HG03342 (cell line): ENCODE data around the gene IQCE.
A peak's percentile ranks its signal among the peaks of the same experiment; 100 is the strongest.
"Not testable (repeated sequence)": the region's sequence is repeated elsewhere in the genome, so short reads cannot be mapped to it uniquely, and the experiment has no call there.

Source experiments
- ATAC-seq: cut with Tn5 transposase; IDR thresholded peaks from one replicate; pipeline ENCODE4 v1.9.1; 2021; ENCODE audit warnings: mild to moderate bottlenecking, moderate library complexity; ENCODE audit not compliant: unreplicated experiment

IQCE gene

DNA sequence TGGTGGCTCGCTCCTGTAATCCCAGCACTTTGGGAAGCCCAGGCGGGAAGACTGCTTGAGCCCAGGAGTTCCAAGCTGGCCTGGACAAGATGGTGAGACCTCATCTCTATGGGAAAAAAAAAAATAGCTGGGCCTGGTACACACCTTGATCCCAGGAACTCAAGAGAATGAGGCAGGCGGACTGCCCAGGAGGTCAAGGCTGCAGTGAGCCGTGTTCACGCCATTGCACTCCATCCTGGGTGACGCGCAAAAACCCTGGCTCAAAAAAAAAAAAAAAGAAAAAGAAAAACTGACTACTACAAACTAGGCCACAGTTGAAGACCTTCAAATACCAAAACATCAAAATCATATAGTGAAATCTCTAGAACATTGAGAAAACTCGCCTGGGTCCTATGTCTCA, 7.4 kb upstream of the IQCE start:
- ATAC-seq: no peak

DNA sequence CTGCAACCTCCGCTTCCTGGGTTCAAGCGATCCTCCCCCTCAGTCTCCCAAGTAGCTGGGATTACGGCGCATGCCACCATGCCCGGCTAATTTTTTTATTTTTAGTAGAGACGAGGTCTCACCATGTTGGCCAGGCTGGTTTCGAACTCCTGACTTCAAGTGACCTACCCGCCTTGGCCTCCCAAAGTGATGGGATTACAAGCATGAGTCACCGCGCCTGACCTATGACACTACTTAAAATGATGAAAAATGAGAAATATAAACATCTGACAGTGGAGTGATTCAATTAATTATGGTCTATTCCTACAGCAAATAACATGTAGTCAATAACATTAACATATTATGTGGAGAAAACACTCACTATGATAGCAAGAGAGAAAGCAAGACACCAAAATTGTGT, 5.7 kb upstream of the IQCE start:
- no peak for ATAC-seq

DNA sequence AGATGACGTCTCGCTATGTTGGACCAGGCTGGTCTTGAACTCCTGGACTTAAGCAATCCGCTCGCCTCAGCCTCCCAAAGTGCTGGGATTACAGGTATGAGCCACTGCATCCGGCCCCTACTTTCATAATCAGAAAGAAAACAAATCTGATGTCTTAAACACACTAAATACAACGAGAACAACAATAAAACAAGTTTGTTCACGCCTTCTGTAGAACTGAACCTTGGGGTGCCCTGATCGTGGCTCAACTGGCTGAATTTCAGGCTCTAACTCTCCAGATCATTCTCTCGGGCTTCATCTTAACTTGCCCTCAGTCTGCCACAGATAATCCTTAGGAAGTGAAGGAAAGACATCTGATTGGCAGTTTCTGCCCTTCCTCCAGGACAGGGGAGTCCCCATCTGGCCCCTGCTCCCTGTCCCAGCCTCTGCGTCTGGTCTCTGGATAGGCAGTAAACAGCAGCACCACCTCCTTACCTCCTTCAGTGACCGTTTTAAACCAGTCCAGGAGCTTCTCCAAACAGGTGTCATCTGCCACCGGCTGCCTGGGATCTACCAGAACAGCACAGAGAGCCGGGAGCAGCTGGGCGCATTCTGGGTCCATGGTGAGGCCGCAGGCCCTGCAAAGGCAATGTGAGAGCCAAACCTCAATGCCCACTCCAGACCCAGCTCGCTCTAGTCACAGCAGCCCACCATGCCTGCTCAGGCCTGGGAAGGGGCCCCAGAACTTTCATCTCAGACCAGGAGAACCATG, 4.8 kb upstream of the IQCE start:
- ATAC-seq: no peak

DNA sequence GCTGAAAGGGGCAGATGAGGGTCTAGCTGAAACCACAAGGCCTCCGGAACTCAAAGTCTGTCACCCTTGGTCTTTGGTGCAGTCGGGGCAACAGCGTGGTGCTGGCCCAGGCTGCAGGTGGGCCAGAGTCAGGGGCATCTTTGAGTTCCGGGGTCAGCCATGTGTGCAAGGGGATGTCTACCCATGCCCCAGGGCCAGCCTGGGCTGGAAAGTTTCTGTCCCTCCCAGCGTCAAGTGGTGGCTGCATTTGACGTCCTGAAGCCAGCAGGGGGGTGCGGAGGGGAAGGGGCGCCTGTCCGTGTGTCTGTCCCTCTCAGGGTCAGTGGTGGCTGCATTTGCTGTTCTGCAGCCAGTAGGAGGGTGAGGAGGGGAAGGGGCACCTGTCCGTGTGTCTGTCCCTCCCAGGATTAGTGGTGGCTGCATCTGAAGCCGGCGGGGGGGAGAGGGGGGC, 4.1 kb upstream of the IQCE start:
- ATAC-seq: no peak

DNA sequence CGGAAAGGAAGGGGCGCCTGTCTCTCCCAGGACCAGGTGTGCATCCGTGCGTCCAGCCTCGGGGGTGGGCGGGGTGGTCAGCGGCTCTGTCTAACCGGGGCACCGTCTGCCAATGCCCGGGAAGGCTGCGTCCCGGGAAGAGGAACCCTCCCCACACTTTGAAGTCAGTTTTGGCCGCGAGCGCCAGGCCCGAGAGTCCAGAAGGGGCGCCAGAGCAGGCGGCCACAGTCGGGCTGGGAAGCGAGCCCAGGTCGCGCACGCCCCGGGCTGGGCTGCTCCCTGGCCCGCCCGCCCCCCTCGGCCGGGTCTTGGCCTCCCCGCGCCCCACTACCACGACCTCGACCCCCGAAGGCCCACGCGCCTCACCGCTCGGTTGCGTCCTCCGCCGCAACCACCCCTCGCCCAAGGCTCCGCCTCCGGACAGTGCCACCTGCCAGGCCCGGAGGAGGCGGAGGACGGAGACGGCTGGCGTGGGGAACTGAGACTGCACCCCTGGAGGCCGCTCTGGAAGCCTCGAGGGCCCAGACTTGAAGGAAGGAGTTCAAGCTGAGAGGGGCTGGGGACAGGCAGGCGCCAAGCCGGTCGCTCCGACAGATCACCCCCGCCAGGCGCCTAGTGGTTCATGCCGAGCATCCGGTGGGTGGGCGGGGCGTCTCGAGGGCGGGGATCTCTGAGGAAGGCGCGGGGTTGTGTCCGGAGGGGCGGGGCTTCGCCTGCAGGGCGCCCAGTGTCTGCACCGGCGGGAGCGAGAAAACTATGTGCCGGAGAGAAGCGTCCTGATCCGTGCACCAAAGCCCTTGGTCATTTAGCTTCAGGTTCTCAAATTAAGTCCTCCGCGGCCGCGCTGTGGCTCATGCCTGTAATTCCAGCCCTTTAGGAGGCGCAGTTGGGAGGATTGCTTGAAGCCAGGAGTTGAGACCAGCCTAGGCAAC, 3.4 kb upstream of the IQCE start, which contains the start of gene BRAT1:
TSS of gene BRAT1 (minus strand) at position 404 of the 932 bp plus-strand sequence. CDS start 1,093 bp downstream, outside the sequence.
- peak; percentile 69 for ATAC-seq

DNA sequence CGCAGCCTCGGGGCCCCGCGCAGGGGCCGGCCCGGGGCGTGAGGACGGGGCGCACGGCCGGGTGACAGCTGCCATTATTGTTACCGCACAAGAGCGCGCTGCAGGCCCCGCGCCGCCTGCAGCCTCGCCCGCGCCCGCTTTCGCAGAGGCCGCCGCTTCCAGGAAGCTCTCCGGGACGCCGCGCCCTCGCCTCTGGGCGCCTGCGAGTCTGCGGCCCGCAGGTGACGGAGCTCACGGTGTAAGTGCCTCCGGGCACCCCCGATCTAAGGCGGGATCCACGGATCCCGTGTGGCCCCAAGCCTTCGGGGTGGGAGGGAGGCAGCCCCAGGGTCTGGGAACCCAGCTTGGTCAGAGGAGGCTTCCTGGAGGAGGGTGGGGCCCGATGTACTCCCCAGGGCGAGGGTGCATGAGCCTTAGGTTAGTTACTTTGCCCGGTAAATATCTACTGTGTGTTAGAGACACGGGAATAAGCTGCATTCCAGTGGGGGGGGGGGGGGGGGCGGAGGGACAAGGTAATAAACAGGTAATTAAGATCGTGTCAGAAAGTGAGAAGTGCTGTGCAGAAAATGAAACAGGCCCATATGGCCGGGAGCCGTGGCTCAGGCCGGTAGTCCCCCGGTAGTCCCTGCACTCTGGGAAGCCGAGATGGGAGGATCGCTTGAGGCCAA, 638 bp downstream of the IQCE start:
- ATAC-seq: peak; percentile 20

DNA sequence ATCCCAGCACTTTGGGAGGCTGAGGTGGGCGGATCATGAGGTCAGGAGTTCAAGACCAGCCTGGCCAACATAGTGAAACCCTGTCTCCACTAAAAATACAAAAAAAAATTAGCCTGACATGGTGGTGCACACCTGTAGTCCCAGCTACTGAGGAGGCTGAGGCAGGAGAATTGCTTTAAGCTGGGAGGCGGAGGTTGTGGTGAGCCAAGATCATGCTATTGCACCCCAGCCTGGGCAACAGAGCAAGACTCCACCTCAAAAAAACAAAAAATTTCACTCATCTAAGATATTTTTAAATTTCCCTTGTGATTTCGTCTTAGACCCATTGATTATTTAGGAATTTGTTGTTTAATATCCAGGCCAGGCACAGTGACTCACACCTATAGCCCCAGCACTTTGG, 5.2 kb downstream of the IQCE start:
- ATAC-seq: not testable (repeated sequence)

DNA sequence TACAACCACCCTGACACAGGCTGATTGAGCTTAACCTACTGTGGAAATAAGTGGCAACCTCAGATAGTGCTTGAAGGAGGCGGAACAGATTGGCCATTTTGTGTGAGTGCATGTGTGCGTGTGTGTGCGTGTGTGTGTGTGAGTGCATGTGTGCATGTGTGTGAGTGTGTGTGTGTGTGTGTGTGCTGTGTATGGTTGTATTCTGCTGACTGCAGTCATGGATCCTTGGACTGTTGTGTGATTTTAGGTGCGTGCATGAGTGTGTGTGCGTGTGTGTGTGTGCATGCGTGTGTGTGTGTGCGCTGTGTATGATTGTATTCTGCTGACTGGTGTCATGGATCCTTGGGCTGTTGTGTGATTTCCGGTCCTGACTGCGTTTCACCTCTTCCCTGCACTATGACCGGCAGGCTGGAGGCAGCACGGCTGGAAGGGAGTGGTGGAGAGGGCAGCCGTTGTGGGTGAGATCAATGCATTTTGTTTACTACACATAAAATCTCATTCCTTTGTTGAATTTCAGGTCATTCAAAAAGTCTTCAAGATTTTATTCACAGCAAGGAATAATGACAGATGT, 6.3 kb downstream of the IQCE start:
- ATAC-seq: no peak

DNA sequence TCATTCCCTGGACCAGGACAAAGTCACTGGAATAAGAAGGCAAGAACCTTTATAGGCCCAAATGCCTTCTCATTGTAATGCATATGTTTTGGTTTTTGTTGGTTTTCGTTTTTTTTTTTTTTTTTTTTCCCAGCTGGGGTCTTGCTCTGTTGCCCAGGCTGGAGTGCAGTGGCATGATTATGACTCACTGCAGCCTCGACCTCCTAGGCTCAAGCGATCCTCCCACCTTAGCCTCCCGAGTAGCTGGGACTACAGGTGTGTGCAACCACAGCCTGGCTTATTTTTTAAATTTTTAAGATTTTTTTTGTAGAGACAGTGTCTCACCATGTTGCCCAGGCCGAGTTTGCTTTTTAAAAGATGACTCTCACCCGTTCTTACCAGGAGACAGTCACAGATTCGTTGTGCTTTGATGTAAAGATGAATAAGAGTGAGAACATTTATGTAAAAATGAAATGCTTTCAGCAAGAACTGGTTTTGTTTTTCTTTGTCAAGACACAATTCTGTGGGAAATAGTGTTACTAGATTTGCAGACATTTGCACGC, 7.6 kb downstream of the IQCE start:
- peak; percentile 19 for ATAC-seq

DNA sequence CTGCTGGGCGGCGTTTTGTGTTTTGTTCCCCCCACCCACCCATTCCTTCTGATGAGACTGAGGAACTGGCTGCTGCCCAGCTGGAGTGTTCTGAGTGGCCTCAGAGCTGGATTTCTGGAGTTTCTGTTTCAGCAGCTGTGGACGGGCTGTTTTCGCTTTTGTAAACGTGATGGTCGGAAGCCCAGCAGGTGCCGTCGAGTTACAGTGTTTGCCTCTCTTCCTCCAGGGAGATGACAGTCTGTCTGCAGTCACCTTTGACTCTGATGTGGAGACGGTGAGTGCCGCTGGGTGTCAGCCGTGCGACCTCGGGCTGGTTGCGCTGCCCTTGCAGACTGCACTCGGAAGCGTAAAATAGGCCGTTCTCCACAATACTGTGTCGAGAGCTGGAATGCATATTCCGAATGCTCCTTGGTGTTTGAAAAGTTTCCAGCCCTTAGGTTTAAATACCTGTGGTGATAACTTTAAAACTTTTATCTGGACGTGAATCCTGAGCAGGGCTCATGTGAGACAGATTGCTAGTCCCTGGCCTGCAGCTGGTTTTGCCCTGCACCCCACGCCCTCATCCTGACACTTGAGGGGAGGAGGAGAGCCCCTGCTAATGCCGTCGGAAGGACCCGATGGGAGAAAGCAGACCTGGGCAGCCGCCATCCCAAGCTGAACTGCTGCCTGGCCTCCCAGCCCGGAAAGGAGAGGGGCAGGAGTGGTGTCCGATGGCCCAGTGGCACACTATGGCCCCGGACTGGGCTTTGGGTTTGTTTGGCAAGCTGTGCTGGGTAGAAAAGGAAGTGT, 8.3 kb downstream of the IQCE start:
- peak; percentile 93 for ATAC-seq

DNA sequence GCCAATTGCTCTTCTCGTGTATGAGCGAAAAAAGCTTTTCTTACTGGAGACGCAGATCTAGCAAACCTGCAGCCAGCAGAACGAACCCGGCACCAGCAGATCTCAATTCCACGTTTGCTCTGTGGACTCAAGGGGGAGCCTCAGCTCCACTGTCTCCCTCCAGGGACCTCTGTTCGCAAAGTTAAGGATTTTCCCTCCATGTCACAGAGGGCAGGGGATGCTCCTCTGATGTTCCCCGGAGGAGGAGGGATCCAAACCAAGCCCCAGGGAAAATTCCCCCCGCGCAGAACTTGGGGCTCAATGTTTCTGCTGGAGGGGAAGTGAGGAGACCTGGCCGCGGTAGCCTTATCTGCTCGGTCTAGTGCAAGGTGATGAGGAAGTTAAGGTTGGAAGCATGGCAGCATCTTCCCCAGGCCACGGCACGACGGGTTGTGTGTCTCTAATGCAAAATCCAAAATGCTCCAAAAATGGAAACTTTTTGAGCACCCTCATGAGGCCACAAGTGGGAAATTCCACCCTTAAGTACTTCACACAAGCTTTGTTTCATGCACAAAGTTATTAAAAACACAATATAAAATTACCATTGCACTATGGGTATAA, 9.0 kb downstream of the IQCE start:
- ATAC-seq: no peak

DNA sequence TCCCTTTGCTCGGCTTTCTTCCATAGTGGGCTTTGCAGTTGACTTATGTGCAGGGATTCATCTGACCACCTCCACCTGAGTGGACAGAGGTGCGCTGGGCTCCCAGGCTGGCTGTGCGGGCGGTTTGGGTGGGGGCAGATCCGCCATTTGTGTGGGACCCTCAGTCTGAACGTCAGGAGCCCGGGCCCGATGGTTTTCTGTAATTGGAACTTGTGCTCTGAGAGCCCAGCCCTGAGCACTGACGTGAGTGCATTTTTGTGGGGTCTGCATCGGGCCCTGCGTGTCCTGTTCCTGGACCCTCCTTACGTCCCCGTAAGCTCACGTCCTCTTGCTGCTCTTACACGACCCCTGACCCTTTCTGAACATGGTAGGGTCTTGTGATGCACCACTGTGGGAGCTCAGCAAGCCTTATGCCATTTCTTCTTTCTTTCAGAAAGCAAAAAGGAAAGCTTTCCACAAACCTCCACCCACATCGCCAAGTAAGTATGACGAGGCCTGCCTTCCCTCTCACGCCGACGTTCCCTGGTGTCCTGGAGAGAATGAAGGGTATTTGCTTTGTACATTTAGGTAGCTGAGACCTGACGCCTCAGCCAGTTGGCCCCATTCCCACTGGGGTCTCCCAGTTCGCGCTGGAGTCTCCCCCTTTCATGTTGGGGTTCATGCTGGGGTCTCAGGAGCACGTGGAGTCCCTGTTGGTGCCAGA, 9.9 kb downstream of the IQCE start:
- ATAC-seq: no peak

DNA sequence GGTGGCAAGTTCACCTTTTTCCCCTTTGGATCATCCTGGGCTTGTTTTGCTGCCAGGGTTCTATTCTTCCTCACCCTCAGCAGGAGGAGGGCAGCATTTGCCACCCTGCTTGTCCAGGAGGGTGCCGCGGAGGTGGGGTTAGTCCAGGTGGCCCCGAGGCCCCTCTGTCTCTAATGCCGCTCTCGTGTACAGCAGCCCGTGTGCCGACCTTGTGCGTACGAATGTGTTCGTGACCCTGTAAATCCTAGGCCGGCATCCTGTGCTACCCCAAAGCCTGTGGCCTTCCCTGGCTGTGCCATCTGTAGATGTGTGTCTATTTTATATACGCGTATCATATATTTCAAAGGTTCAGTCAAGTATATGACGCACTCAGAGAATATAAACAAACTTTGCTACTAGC, 10.6 kb downstream of the IQCE start:
- ATAC-seq: no peak

DNA sequence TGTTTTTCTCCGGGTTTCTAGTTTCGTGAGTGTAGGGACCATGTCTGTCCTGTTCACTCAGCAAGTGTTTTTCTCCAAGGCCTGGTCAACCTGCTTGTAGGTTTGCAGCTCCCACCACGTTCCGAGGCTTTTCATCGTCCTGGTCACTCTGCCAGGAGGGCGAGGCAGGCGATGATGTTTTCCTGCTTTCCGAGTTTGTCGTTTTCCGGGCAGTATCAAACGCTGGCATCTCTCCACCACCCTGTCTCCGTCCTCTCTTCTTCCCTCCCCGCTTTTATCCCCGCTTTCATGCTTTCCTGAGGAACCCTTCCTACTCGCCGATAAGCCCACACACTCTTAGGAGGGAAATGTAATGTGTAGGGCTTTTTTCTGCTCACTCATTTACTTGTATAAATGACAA, 11.2 kb downstream of the IQCE start:
- no peak for ATAC-seq

DNA sequence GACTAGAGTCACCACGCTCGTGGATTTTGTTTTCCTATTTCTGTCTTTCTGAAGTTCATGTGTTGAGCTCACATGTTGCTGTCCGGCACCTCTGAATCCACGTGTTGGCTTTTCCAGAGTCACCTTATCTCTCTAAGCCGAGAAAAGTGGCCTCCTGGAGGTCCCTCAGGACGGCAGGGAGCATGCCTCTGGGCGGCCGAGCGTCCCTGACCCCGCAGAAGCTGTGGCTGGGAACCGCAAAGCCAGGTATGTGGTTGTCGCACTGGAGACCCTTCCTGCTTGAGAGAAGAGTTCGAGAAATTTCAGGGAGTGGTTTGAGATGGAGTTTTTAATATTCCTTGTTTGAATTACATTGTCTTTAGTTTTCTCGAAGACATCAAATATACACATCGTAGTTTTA, 12.6 kb downstream of the IQCE start:
- no peak for ATAC-seq

DNA sequence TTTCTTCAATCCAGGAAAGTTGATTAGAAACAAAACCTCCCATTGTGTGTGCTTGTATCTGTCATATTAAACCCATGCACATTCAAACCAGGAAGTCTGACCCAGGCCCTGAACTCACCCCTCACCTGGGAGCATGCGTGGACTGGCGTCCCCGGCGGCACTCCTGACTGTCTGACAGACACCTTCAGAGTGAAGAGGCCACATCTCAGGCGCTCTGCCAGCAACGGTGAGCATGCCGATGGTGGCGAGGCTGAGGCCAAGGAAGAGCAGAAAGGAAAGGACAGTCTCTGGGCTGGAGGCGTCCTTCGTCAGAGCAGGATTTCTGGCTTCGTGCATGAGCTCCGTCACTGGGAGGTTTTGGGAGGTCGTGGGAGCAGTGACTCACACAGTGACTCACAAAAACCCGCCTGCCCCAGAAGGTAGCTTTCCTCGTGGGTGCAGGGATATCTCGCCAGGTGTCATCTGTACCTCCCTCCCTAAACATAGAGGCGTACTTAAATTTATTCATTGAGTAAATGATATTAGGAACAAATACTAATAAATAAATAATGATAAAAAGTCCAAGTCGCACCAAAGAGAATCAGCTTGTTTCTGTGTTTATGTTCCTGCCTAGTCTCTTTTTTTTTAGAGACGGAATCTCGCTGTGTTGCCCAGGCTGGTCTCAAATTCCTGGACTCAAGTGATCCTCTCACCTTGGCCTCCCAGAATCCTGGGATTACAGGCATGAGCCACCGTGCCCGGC, 13.5 kb downstream of the IQCE start:
- no peak for ATAC-seq

DNA sequence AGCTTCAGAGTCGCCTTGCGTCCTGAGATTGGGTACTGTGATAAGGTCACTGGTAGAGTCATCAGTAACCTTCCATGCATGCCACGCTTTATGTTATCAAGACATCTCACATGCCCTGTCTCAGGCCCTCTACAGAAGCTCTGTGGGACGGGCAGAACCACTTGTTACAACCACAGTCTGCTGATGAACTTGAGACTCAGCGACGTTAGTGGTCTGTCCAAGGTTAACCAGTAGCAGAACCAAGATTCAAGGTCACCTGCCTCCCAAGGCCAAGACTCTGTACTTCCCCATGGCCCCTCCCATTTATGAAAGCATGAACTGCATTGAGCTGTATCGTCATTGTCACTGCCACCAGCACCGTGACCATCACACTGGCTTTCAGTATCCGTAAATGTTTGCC, 15.0 kb downstream of the IQCE start:
- no peak for ATAC-seq

DNA sequence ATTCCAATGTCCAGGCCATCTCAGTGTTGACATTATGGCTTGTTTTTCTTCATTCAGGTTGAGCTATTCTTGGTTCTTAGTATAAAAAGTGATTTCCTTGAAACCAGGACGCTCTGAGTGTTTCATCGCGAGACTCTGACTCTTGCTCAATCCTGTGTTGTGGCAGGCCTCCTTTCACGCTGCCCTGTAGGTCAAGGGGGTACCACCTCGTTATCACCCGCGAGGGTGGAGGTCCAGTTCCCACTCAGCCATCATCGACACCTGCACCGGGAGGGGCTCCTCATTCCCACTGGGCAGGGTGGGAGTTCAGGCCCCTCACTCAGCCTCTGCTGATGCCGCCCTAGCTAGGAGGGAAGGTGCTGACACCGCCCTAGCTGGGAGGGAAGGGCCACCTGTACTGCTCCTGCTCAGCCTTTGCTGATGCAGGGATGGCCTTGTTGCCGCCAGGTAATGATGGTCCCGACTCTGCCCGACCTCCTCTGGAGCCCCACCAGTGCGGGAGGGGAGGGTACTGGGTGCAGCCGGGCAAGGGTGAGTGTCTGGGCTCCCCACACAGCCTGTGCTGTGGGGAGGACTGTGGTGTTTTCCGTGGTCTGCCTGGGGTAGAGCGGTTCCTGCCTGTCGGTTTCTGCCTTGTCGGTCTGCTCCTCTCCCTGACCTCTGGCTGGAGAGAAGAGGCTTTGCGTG, 16.4 kb downstream of the IQCE start:
- no peak for ATAC-seq
